H1 (cell line): ENCODE data around the gene MAST2. TPM values are rescaled to one million over a fixed set of nuclear protein-coding genes. Genes with fewer than 3 reads are reported as not detected.

Experiments
- CTCF ChIA-PET: fragments of 300-600 bp; sonication (Branson Sonifier 250); formaldehyde crosslinking; loops from one replicate; lab custom pipeline; 2021; ENCODE audit not compliant: partially characterized antibody; lab: Charles Lee
- POLR2A ChIA-PET: fragments of 300-600 bp; sonication (Branson Sonifier 250); formaldehyde crosslinking; loops from one replicate; lab custom pipeline; 2021; ENCODE audit warnings: inconsistent platforms; ENCODE audit not compliant: partially characterized antibody; lab: Charles Lee
- DNase-seq, 2 experiments: peaks; one replicate each; pipeline versions ENCODE4 v3.0.0 to v3.0.0-alpha.2; 2010 to 2022; ENCODE audit warnings: low spot score in 2 of 2, low read depth in 1 of 2, mixed read lengths in 1 of 2
- FAIRE-seq: peaks from 2 replicates; lab custom pipeline; 2011; peaks lifted over from hg19 to GRCh38; lab: Jason Lieb, UNC
- H2AFZ ChIP-seq: 2 replicates; pipeline ENCODE4 v1.8.1; 2012; ENCODE audit warnings: low read length, inconsistent platforms
- H2AK5ac ChIP-seq: 2 replicates; pipeline ENCODE4 v1.6.1; 2013; ENCODE audit warnings: low read depth, low read length
- H2BK120ac ChIP-seq: replicated peaks from 2 replicates; pipeline ENCODE3; 2013; ENCODE audit warnings: low read depth, low read length, inconsistent platforms
- H2BK12ac ChIP-seq: 2 replicates; pipeline ENCODE4 v1.6.1; 2013; ENCODE audit warnings: low read depth, low read length
- H2BK15ac ChIP-seq: 2 replicates; pipeline ENCODE4 v1.6.1; 2013; ENCODE audit warnings: low read length
- H2BK20ac ChIP-seq: 2 replicates; pipeline ENCODE4 v1.6.1; 2013; ENCODE audit warnings: low read length
- H2BK5ac ChIP-seq: 2 replicates; pipeline ENCODE4 v1.6.1; 2013; ENCODE audit warnings: low read depth, low read length
- H3K14ac ChIP-seq: 2 replicates; pipeline ENCODE4 v1.6.1; 2013; ENCODE audit warnings: inconsistent platforms; ENCODE audit not compliant: insufficient read length
- H3K18ac ChIP-seq: 2 replicates; pipeline ENCODE4 v1.6.1; 2013; ENCODE audit warnings: low read length; ENCODE audit errors: extremely low read depth
- H3K23ac ChIP-seq: 2 replicates; pipeline ENCODE4 v1.6.1; 2013; ENCODE audit warnings: inconsistent platforms; ENCODE audit not compliant: insufficient read length
- H3K23me2 ChIP-seq: 2 replicates; pipeline ENCODE4 v1.6.1; 2013; ENCODE audit warnings: low read depth, low read length
- H3K27ac ChIP-seq: 2 replicates; pipeline ENCODE4 v1.6.1; 2011; ENCODE audit warnings: low read depth, low read length, inconsistent platforms
- H3K27me3 ChIP-seq, 4 experiments: replicated peaks in 1 of 4; 1 replicate in 1 of 4; 2 replicates in 3 of 4; pipeline versions ENCODE4 v1.6.1 to v1.8.1; 2011 to 2013; ENCODE audit warnings: low read length in 3 of 4, mild to moderate bottlenecking in 3 of 4, inconsistent platforms in 2 of 4, mixed read lengths in 2 of 4, moderate library complexity in 1 of 4; ENCODE audit not compliant: control insufficient read depth in 3 of 4, insufficient read depth in 3 of 4; ENCODE audit errors: extremely low read depth in 1 of 4
- H3K36me3 ChIP-seq, 4 experiments: 2 replicates each; pipeline versions ENCODE4 v1.6.1 to v1.8.1; 2011 to 2013; ENCODE audit warnings: mild to moderate bottlenecking in 4 of 4, low read length in 3 of 4, moderate library complexity in 2 of 4, control low read depth in 1 of 4, inconsistent platforms in 1 of 4; ENCODE audit not compliant: insufficient read depth in 4 of 4, control insufficient read depth in 2 of 4
- H3K4ac ChIP-seq: replicated peaks from 2 replicates; pipeline ENCODE3; 2013; ENCODE audit warnings: low read length, low read depth, mixed read lengths, inconsistent platforms; ENCODE audit not compliant: insufficient read length
- H3K4me1 ChIP-seq, 4 experiments: replicated peaks in 1 of 4; 1 replicate in 1 of 4; 2 replicates in 3 of 4; pipeline versions ENCODE4 v1.6.1 to v1.8.1; 2011 to 2013; ENCODE audit warnings: low read length in 3 of 4, inconsistent platforms in 2 of 4, mixed read lengths in 1 of 4; ENCODE audit not compliant: insufficient read depth in 4 of 4, control insufficient read depth in 3 of 4
- H3K4me2 ChIP-seq, 2 experiments: 2 replicates each; pipeline versions ENCODE4 v1.6.1 to v1.8.1; 2011 to 2013; ENCODE audit warnings: low read depth in 2 of 2, low read length in 2 of 2, control low read depth in 1 of 2, inconsistent platforms in 1 of 2, mild to moderate bottlenecking in 1 of 2; ENCODE audit not compliant: insufficient read depth in 1 of 2
- H3K4me3 ChIP-seq, 4 experiments: fragments of 200-600, 300-600 bp in 1 of 4; sonication (generic), shearing (Covaris generic), sonication (Bioruptor Twin) in 1 of 4; 2 replicates each; pipeline versions ENCODE4 v1.5.1 to v1.8.1; 2011 to 2016; ENCODE audit warnings: low read length in 4 of 4, low read depth in 3 of 4, control low read depth in 2 of 4, inconsistent platforms in 2 of 4, mild to moderate bottlenecking in 2 of 4, mixed read lengths in 1 of 4, moderate library complexity in 1 of 4; ENCODE audit not compliant: insufficient read depth in 2 of 4; ENCODE audit errors: extremely low read depth in 1 of 4
- H3K56ac ChIP-seq: replicated peaks from 2 replicates; pipeline ENCODE3; 2013; ENCODE audit warnings: low read depth, mild to moderate bottlenecking, mixed read lengths, low read length, inconsistent platforms; ENCODE audit not compliant: insufficient read length
- H3K79me1 ChIP-seq: 2 replicates; pipeline ENCODE4 v1.6.1; 2013; ENCODE audit warnings: low read depth, low read length, control low read depth
- H3K79me2 ChIP-seq, 2 experiments: 2 replicates each; pipeline versions ENCODE4 v1.6.1 to v1.8.1; 2012 to 2013; ENCODE audit warnings: low read length in 2 of 2, mild to moderate bottlenecking in 2 of 2, inconsistent platforms in 1 of 2; ENCODE audit not compliant: insufficient read depth in 2 of 2, control insufficient read depth in 1 of 2
- H3K9ac ChIP-seq, 4 experiments: replicated peaks in 1 of 4; 1 replicate in 1 of 4; 2 replicates in 3 of 4; pipeline versions ENCODE4 v1.6.1 to v1.8.1; 2011 to 2013; ENCODE audit warnings: low read depth in 3 of 4, low read length in 3 of 4, control low read depth in 2 of 4, mild to moderate bottlenecking in 2 of 4, moderate library complexity in 2 of 4, inconsistent platforms in 1 of 4; ENCODE audit errors: extremely low read depth in 1 of 4
- H3K9me3 ChIP-seq, 2 experiments: 2 replicates each; pipeline versions ENCODE4 v1.6.1 to v1.8.1; 2012 to 2013; ENCODE audit warnings: mild to moderate bottlenecking in 2 of 2, moderate library complexity in 2 of 2, control low read depth in 1 of 2, inconsistent platforms in 1 of 2, low read depth in 1 of 2, low read length in 1 of 2, mixed read lengths in 1 of 2; ENCODE audit not compliant: insufficient read depth in 2 of 2
- H4K20me1 ChIP-seq, 2 experiments: replicated peaks in 1 of 2; 2 replicates each; pipeline versions ENCODE3 to v1.8.1; 2011 to 2013; ENCODE audit warnings: inconsistent platforms in 2 of 2, low read length in 2 of 2, mild to moderate bottlenecking in 1 of 2; ENCODE audit not compliant: insufficient read depth in 2 of 2, control insufficient read depth in 1 of 2
- H4K5ac ChIP-seq: 2 replicates; pipeline ENCODE4 v1.6.1; 2013; ENCODE audit warnings: low read length, low read depth, mixed read lengths, inconsistent platforms; ENCODE audit not compliant: insufficient read length
- H4K8ac ChIP-seq: 2 replicates; pipeline ENCODE4 v1.8.0; 2013; ENCODE audit warnings: mild to moderate bottlenecking, moderate library complexity, low read length, inconsistent platforms; ENCODE audit not compliant: insufficient read depth; ENCODE audit errors: extremely low read depth
- H4K91ac ChIP-seq: replicated peaks from 2 replicates; pipeline ENCODE3; 2013; ENCODE audit warnings: low read length, mixed read lengths, inconsistent platforms; ENCODE audit not compliant: insufficient read length
- ATF2 ChIP-seq: IDR thresholded peaks from 2 replicates; pipeline ENCODE4 v1.6.1; 2012; ENCODE audit warnings: low read length, inconsistent platforms
- SIRT6 ChIP-seq: IDR thresholded peaks from one replicate; pipeline ENCODE4 v1.7.1; 2012; ENCODE audit warnings: low read length, inconsistent platforms
- YY1 ChIP-seq: IDR thresholded peaks from 2 replicates; pipeline ENCODE4 v1.6.1; 2011; ENCODE audit warnings: low read depth, mild to moderate bottlenecking, low read length
- WGBS, 2 experiments: shearing (Covaris generic) in 1 of 2; methylation state at CpG; one replicate each; pipeline versions ENCODE4 v1.1.6 to v1.1.7; 2013 to 2015; ENCODE audit warnings: low lambda C conversion rate in 2 of 2, mixed read lengths in 2 of 2, inconsistent platforms in 1 of 2, low coverage in 1 of 2, missing lambda C conversion rate in 1 of 2; ENCODE audit not compliant: insufficient replicate concordance in 2 of 2, insufficient coverage in 1 of 2, insufficient read length in 1 of 2; ENCODE audit errors: extremely low coverage in 1 of 2, missing lambda C conversion rate in 1 of 2; 5-methylcytosine and 5-hydroxymethylcytosine counted together
- polyA plus RNA-seq, 7 experiments: library from polyadenylated mRNA; depleted of rRNA in 3 of 7; stranded (reverse) in 5 of 7; unstranded in 2 of 7; fragments of >200 nt in 5 of 7; fragments of 200-250 nt in 2 of 7; gene quantifications; 1 replicate in 5 of 7; 2 replicates in 1 of 7; 4 replicates in 1 of 7; pipeline versions ENCODE4 v1.2.1 to v1.2.3, GENCODE V29; 2011 to 2013; ENCODE audit warnings: missing spikeins in 2 of 7, mixed read lengths in 2 of 7
- total RNA-seq: library from RNA; stranded (reverse); fragmentation: NEBNext Ultra II Directional; extraction: Animal tissue kit (Norgen Biotek cat#: 25700); gene quantifications from 2 replicates; pipeline ENCODE4 v1.2.1, GENCODE V29; 2021
- TF ChIP-seq, protein P1 (sequence below): IDR thresholded peaks from 2 replicates; pipeline ENCODE4 v1.6.1; 2012; ENCODE audit warnings: inconsistent platforms

The MAST2 gene
- total and polyA plus RNA-seq, 2 of the 8 experiments (the other 6 are each of a cell fraction or from before 2014, with no cell fraction given): 20.5 to 35.4 TPM

- no peak for DNase-seq
- H3K9ac ChIP-seq: no peak overlapping the region
- H4K91ac ChIP-seq: no peak overlapping the region
- ChIA-PET CTCF (interaction anchor here (0.7 to 1.3 kb wide), 3 partner anchors 98 to 476 kb away, joined by 3 to 5 read pairs (median 4); no protein-coding TSS in a partner anchor), POLR2A (no interaction called here)
- peaks cover 0 to 2% of the 10 kb centered on the region in 2 experiments for H4K20me1 ChIP-seq
- peaks cover 0 to 3% of the 10 kb centered on the region in 2 experiments; a peak in 1 of 4 replicates for H3K79me2 ChIP-seq
- H2BK12ac ChIP-seq: no peak overlapping the region
- no peak overlapping the region for H4K5ac ChIP-seq
- no peak overlapping the region for H2BK5ac ChIP-seq
- no peak overlapping the region for H2BK15ac ChIP-seq
- H3K4me3 ChIP-seq: no peak overlapping the region
- H3K27ac ChIP-seq: no peak overlapping the region
- no peaks in the 10 kb centered on the region for H3K4me1 ChIP-seq
- no peak for FAIRE-seq
- H3K9me3 ChIP-seq: no peaks in the 10 kb centered on the region
- H3K27me3 ChIP-seq: no peaks in the 10 kb centered on the region
- TF ChIP-seq YY1 (no peak), ATF2 (no peak), SIRT6 (no peak)
- TF ChIP-seq, protein P1, sequence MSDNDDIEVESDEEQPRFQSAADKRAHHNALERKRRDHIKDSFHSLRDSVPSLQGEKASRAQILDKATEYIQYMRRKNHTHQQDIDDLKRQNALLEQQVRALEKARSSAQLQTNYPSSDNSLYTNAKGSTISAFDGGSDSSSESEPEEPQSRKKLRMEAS: no peak
- no peak overlapping the region for H4K8ac ChIP-seq
- H3K56ac ChIP-seq: no peak overlapping the region
- no peak overlapping the region for H3K4me2 ChIP-seq
- no peak overlapping the region for H2BK20ac ChIP-seq
- H2AFZ ChIP-seq: no peak overlapping the region
- no peak overlapping the region for H3K4ac ChIP-seq
- WGBS, 2 experiments: 94% methylated on average over 1 of the region's 3 CpGs; no CpG with 5 or more reads in 1 of the 2 experiments
- no peak overlapping the region for H2BK120ac ChIP-seq
- no peaks in the 10 kb centered on the region for H3K36me3 ChIP-seq
- H3K23me2 ChIP-seq: no peaks in the 10 kb centered on the region
- no peak overlapping the region for H2AK5ac ChIP-seq
- no peak overlapping the region for H3K23ac ChIP-seq
- H3K14ac ChIP-seq: no peak overlapping the region
- no peaks in the 10 kb centered on the region for H3K79me1 ChIP-seq
- no peak overlapping the region for H3K18ac ChIP-seq
Measured at GRCh38 chr1:45880930-45881329, 77.5 kb downstream of the MAST2 start.
